Measurements from ENCODE around the gene PTGR1. TPM values are rescaled to one million over a fixed set of nuclear protein-coding genes. Genes with fewer than 3 reads are reported as not detected.
A peak's percentile ranks its signal among the peaks of the same experiment; 100 is the strongest.

Gene PTGR1
- 42.0 TPM for total RNA-seq
- long read RNA-seq, transcript PTGR1-201 (10 exons, 1,223 nt): major isoform, 20 of 36 reads
- long read RNA-seq, transcript PTGR1-202 (4 exons, 847 nt): minor isoform, 5 of 36 reads
- long read RNA-seq, partial matches to known transcripts: 1 of 36 reads
- long read RNA-seq, other reads (novel, unspliced or antisense): 6 of 36 reads

DNA sequence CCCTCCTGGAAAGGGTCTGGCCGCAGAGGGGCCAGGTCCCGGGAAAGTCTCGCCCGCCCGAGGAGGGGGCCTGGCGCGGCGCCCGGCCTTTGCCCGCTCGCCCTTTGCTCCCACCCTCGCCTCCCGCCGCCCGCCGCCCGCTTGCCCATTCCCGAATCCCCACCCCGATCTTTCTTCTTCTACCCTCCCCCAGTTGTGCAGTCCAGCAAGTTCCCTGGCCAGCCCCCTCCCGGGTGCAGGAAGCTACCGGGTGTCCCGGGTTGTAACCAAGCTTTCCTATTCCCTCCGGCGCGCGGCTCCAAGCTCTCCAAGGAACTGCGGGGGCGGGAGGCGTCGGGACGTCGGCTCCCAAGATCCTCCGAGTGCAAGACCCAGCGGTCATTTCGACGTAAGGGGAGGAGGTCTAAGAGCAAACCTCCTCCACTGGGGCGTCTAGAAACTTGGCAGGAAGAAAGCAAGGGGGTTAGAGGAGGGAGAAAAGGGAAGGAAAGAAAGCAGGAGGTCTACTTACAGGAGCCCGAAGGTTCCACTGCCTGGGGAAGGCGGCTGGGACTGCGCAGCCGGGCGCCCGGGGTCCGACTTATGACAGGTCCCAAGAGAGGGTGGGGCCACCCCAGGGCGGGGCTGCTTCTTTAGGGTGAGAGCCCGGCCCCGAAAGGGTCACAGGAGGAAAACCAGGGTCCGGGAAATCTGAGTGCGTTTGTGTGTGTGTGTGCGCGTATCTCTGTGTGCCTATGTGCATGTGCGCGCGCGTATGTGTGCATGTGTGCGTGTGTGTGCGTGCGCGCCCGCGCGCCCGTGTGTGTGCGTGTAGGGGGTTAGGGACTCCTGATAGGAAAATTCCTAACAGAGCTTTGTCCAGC is at the start of gene PTGR1:
Gene PTGR1 (minus strand): TSS at position 556 of the 863 bp plus-strand sequence. CDS start 2,225 bp downstream, outside the sequence.
- peak; percentile 92 for DNase-seq (ENCODE audit: low spot score)
- intact Hi-C loops (cut with DNase I): loop anchor here (2.0 to 5.0 kb wide), 2 partner anchors 31 to 473 kb away; partner anchors contain the start of gene DNAJC25

DNA sequence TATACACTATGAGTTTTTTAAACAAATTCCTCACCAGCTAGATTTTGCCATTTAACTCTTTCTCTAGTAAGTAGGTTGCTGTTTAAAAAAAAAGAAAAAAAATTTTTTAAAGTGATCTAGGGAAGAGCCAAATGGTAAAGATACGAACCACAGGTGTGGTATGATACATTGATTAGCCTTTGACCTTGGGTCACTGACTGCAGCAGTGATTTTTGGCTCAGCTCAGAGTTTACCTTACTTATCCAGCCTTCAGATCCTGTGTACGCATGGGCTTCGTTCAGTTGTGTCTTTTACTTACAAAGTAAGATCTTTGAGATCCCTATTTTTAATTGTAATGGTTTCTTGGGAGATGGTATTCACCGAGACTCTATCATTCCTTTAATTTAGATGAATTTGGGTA is 49.6 kb upstream of the PTGR1 start:
- intact Hi-C loops (cut with DNase I): no loop called here
- DNase-seq (ENCODE audit: low spot score): no peak

DNA sequence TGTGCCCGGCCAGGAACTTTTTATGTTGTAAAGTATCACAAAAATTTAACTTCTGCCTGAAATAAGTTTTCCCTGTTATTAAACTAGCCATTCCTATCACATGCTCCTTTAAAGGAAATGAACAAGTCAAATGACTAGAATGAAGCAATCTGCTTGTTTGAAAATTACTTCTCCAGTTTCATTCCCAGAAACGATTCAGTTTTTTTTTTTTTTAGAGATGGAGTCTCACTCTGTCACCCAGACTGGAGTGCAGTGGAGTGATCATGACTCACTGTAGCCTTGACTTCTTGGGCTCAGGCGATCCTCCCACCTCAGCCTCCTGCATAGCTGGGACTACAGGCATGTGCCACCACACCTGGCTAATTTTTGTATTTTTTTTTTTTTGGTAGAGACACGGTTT is 48.6 kb upstream of the PTGR1 start:
- intact Hi-C loops (cut with DNase I): no loop called here
- DNase-seq (ENCODE audit: low spot score): no peak

DNA sequence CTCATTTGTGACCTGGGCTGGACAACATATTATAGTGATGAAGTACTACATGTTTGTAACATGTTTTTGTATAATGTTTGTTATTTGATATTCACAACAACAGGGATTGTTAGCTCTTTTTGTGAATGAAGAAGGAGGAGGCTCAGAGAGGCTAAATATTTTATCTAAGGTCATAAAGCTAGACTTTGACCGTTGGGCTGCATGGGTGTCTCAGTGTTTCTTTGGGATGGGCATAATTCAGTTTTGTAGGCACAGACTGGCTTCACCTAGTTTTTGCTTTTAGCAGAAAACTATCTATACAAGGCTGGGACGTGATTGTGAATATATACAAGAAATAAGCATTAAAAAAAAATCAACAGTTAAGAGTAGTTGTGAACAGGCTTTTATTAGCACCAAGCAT is 47.0 kb upstream of the PTGR1 start:
- no peak for DNase-seq (ENCODE audit: low spot score)
- intact Hi-C loops (cut with DNase I): no loop called here

DNA sequence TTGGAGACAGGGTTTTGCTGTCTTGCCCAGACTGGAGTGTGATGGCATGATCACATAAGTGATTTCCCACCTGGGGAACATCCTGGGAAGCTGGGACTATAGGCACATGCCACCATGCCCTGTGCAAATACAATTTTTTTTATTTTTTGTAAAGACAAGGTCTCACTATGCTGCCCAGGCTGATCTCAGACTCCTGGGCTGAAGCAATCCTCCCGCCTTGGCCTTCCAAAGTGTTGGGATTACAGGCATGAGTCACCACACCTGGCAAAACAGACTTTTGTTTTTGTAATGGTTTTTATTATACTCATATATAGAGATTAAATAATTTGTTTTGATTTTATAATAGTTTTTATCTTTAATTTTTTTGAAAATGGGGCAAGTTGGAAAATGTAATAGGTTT is 46.4 kb upstream of the PTGR1 start:
- no peak for DNase-seq (ENCODE audit: low spot score)
- intact Hi-C loops (cut with DNase I): no loop called here

DNA sequence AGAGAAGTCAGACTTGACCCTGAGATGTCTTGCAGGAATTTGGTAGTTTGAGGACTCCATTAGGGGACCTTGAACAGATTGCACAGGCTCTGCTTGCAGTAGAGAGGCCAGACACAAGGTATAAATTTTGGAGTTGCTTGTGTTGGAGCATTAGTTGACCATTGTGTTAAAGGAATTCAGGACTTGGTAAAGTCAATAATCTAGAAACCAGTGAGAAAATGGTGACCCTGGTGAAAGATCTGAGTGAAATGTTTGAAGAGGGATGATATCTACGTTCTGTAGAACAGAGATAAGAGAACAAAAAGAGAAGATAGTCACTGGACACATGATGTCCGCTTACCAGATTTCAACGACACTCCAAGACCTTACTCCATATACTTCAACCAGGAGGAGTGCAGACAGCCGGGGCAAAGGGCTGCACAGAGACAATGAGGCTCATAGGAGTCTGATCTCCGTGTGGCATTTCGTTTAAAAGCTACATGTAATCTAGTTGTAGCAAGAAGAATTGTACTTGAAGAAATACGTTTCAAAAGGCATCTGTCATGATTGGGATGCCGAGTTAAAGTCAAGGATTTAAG is 44.8 kb upstream of the PTGR1 start:
- intact Hi-C loops (cut with DNase I): no loop called here
- DNase-seq (ENCODE audit: low spot score): no peak

DNA sequence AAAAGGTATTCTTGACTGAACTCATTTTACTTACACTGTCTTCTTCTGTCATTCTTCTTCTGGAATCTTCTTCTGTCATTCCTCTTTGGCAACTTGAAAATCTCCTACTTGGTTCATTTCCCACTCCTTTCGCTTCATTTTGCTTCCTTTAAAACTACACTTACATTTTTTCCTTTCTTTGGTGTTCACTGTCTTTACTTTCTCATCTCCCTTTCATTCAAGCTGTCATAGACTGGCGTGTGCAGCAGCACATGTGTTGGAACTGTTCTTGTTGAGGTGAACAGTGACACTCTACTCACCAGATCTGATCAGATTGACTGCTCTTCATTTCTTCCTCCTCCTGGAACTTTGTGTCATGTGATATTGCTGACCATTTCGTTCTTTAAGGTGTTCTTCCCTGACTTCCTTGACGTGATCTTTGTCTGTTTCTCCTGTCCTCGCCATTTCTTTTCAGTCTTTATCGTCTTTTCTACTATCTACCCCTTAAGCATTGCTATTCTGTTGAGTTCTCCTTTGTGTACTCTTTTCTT is 38.0 kb upstream of the PTGR1 start:
- intact Hi-C loops (cut with DNase I): no loop called here
- no peak for DNase-seq (ENCODE audit: low spot score)

DNA sequence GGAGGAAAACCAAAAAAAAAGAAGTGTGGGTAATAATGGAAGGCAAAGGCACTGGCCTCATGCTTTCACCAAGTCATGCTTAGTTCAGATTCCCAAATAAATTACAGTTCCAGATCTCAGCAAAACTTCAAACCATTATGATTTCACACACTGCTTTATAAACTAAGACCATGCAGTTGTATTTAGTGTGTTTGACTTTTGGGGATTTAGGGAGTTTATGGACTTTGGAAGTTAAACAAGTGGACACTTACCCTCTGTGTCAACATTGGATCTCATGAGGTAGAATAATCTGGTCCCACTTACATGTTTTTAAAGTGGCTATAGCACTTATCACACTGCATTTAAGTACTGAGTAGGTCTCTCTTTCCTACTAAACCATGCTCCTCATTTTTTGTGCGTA is 35.4 kb upstream of the PTGR1 start:
- intact Hi-C loops (cut with DNase I): no loop called here

DNA sequence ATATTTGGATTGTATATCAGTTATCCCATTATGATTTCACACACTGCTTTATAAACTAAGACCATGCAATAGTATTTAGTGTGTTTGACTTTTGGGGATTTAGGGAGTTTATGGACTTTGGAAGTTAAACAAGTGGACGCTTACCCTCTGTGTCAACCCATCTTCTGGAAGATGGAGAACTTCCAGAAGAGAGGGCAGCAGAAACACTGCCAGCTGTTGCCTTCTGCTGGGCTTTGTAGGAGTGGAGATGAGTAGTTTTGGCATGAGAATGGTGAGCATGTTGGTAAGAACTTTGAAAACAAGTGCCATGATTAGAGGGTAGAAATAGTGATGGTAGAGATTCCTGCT is 33.9 kb upstream of the PTGR1 start:
- intact Hi-C loops (cut with DNase I): no loop called here

More for the DNA sequence above, 35.4 kb upstream of the PTGR1 start:
- no peak for DNase-seq (ENCODE audit: low spot score)

DNA sequence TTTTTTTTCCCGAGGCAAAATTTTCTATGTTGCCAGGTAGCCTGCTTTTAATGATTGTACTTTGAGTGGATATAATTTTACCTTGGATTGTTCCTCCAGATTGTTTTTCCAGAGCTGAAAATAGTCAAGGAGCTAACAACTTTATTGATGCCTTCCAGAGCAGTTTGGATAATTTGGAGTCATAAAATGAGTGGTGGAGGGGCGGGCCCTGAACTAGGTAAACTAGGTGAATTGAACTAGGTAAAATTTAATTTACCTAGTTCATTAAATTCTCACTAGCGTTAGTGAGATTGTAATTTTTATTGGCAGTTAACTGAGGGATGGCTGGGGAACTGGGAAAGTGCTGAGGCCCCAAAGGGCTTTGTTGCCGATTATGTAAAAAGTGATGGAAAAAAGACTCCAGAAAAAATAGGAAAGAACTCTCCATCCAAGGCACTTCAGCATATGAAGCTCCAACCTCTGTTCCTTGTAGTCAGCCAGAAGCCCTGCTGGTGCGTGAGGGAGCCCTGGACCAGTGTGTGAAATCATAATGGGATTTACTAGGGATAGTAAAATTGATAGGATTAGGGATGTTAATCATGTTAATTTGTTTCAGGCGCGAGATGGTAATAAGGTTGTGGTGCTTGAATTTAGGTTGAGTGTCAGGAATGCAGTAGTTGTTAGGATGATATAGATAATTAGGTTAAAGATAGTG is 33.4 kb upstream of the PTGR1 start:
- no peak for DNase-seq (ENCODE audit: low spot score)
- intact Hi-C loops (cut with DNase I): no loop called here

More for the DNA sequence above, 33.9 kb upstream of the PTGR1 start:
- no peak for DNase-seq (ENCODE audit: low spot score)

DNA sequence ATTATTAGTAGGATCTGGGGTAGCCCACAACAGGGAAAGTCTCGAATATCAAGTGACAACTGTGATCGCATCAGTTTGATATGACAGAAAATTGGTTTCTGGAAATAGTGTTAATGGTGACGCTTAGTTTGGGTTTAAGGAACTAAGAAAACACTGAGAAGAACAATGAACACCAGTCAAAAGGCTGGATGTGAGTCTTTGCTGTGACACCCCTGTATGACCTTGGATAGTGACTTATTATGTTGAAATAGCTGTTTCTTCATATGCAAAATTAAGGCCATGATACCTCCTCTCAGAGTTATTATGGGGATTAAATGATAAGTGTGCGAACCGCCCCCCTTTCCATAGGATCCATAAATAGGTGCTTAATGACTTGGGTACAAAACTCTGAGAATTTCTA is 32.6 kb upstream of the PTGR1 start:
- intact Hi-C loops (cut with DNase I): no loop called here
- DNase-seq (ENCODE audit: low spot score): no peak

DNA sequence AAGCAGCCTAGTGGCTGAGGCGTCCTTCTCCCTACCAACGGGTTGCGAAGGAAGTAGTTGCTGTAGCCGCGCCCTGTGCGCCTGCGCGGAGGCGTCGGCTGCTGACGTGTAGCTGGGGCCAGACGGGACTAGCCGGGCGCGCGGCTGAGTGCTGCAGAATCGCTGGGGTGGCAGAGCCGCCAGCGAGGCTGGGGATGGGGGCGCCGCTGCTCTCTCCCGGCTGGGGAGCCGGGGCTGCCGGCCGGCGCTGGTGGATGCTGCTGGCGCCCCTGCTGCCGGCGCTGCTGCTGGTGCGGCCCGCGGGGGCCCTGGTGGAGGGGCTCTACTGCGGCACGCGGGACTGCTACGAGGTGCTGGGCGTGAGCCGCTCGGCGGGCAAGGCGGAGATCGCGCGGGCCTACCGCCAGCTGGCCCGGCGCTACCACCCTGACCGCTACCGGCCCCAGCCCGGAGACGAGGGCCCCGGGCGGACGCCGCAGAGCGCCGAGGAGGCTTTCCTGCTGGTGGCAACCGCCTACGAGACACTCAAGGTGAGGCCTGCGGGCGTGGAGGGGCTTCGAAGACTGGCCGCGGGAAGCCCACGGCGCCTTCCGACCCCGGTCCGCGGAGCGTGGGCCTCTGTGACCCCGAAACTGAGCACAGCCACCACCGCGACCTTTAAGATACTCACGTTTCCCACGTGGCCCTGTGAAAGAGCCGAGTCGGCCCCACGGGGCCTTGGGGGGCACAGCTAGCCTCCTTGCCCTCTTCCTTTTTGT is 31.9 kb upstream of the PTGR1 start, which contains the start of gene DNAJC25:
Gene DNAJC25 (plus strand): TSS at position 121 of the 758 bp plus-strand sequence. CDS start 74 bp downstream, at position 195.
- DNase-seq (ENCODE audit: low spot score): peak; percentile 99
- intact Hi-C loops (cut with DNase I): loop anchor here (2.0 kb wide), 2 partner anchors 29 to 33 kb away; partner anchors contain the start of genes GNG10 and PTGR1

DNA sequence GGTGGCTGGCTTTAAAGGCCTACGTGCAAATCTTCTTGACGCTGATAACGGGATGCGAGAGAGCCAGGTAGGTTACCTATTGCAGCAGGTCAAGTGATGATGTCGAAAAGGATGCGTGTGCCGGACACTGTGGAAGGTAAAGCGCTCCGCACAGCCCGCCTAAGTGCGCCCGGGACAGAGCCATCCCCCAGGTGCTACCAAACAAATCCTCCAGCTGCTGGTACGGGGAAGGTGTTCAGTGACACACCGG is 31.4 kb upstream of the PTGR1 start:
- intact Hi-C loops (cut with DNase I): loop anchor here (2.0 kb wide), 2 partner anchors 30 to 32 kb away; partner anchors contain the start of genes GNG10 and PTGR1
- DNase-seq (ENCODE audit: low spot score): no peak

DNA sequence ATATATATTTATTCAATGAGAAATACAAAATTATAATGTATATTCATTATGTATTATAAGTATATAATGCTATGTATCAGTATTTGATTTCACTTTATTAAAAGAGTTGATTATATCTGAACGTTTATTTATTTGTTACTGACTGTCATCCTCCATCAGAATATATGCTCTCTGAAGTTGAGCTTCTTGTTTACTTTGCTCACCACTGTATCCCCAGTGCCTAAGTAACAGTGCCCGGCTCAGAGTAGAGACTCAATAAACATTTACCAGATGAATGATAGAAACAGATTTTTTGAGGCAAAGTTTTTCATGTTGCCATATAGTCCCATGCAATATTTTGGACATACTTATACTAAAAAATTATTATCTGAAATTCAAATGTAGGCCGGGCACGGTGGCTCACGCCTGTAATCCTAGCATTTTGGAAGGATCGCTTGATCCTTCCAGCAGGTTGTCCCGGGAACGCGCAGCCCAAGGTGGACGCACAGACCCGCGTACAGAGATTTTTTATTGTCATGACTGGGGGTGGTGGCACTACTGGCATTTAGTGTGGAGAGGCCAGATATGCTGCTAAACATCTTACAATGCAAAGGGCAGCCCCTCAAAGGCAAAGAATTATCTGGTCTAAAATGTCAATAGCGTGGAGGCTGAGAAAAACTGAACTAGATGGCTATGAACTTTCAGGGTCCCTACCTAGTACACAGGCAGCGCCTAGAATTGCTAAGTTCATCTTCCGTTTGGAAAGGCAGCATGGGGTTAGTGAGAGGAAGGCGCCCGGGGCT is 30.9 kb upstream of the PTGR1 start:
- intact Hi-C loops (cut with DNase I): loop anchor here (2.0 kb wide), 2 partner anchors 30 to 32 kb away; partner anchors contain the start of genes GNG10 and PTGR1
- DNase-seq (ENCODE audit: low spot score): no peak

DNA sequence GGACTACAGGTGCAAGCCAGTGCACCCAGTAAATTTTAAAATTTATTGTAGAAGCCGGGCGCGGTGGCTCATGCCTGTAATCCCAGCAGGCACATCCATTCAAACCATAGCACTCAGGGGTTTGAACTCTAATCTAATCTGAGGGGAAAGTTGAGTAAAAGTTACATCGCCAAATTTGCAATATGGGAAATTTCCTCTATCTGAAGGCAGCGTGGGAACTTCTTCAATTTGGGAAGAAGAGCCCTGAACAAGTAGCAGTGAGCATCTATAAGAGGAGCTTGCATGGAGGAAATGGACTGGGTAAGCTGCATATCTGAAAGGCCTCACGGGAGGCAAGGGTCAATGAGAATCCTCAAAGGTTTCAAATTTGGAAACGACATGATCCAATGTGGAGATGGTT is 29.0 kb upstream of the PTGR1 start:
- no peak for DNase-seq (ENCODE audit: low spot score)
- intact Hi-C loops (cut with DNase I): no loop called here

DNA sequence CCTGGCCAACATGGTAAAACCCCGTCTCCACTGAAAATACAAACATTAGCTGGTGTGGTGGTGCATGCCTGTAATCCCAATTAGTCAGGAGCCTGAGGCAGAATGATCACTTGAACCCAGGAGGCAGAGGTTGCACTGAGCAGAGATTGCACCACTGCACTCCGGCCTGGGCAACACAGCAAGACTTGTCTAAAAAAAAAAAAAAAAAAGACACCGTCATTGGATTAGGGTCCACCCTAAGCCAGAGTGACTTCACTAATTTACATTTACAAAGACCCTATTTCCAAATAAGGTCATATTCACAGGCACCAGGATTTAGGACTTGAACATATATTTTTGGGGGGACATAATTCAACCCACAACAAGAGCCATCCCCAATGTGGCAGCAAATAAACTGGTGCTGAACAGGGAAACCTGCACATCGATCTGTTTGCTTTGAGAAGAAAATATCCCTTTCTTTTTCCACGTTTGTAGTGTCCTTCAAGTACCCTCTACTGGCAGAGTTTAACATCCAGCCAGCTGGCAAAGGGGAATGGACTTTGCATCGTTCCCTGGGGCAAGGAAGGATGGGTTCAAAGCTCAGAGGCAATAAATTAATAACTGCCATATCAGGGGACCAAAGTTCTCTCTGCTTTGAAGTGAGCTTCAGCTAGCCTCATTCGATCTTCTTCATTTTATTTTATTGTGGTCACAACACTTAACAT is 28.0 kb upstream of the PTGR1 start:
- DNase-seq (ENCODE audit: low spot score): no peak
- intact Hi-C loops (cut with DNase I): no loop called here

DNA sequence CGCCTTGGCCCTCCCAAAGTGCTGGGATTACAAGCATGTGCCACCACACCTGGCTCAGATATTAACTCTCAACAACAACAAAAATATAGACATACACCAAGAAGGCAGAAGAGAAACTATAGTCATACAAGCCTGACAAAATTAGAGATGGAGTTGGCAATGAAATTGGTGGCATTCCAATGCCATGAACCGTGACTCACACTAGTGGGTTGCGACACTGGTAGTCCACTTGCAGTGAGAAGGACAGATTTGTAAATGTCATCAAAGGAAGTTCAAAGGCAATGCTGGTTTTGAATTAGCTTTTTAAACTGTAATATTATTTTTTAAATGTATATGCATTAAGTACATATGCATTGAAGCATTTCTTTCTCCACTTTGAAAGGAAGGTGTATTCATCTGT is 23.2 kb upstream of the PTGR1 start:
- DNase-seq (ENCODE audit: low spot score): no peak
- intact Hi-C loops (cut with DNase I): no loop called here

DNA sequence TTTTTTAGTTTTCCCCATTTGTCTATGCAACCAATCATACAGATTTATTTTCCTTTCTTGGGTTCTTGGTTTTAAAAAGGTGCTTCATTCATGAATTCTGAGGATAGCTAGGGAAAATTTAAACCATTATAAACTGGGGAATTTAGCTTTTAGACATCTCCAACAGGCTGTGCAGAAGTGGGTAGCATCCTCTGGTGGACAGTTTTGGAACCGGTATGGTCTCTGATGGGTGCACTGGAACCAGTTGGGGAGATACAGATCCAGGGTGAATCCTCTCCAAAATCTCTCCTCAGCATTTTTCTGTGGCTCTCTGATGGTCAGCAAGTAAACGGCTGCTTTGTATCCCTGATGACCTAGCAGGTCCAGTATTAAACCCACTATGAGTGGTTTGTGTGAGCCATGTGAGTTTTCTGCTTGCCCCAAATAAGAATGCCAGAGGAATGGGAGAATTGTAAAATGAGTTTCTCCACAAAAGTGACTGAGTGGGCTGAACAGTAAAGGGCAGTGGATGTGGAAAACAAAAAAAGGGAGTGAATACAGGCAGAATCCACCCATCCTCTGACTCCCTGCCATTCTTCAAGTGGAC is 22.5 kb upstream of the PTGR1 start:
- intact Hi-C loops (cut with DNase I): no loop called here
- no peak for DNase-seq (ENCODE audit: low spot score)

All from cardiac septum (tissue), 1 donor.